Measurements from ENCODE around the gene IZUMO1.

Gene IZUMO1

DNA sequence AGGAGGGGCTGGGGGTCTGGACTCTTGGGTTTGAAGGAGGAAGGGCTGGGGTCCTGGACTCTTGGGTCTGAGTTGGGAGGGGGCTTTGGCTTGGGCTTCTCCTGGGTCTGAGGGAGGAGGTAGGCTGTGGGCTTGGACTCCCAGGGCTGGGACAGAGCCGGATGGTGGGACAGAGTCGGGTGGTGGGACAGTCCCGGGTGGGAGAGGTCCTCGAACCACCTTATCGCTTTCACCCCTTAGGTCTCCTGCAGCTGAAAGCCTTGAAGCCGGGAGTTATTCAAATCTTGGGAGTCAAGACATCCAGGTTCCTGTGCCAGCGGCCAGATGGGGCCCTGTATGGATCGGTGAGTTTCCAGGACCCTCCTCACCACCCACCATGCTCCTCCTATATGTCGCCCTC, 10.0 kb upstream of the IZUMO1 start:
- DNase-seq, result no peak

DNA sequence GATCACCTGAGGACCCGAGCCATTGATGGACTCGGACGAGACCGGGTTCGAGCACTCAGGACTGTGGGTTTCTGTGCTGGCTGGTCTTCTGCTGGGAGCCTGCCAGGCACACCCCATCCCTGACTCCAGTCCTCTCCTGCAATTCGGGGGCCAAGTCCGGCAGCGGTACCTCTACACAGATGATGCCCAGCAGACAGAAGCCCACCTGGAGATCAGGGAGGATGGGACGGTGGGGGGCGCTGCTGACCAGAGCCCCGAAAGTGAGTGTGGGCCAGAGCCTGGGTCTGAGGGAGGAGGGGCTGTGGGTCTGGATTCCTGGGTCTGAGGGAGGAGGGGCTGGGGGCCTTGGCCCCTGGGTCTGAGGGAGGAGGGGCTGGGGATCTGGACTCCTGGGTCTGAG, 9.5 kb upstream of the IZUMO1 start:
- no peak for DNase-seq

DNA sequence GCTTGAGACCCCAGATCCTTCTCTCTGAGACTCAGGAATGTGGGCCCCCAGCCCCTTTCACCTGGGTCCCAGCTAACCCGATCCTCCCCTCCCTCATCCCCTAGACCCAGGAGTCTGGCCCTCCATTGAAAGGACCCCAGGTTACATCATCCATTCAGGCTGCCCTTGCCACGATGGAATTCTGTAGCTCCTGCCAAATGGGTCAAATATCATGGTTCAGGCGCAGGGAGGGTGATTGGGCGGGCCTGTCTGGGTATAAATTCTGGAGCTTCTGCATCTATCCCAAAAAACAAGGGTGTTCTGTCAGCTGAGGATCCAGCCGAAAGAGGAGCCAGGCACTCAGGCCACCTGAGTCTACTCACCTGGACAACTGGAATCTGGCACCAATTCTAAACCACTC, 9.1 kb upstream of the IZUMO1 start:
- no peak for DNase-seq

GRCh38 chr19:48755084-48755641, 8.5 kb upstream of the IZUMO1 start, which contains the start of gene FGF21:
Gene FGF21, plus strand, starts transcription at chr19:48755524. Its CDS starts 713 bp downstream, at chr19:48756237.
- DNase-seq, result no peak

GRCh38 chr19:48752496-48753365, 6.0 kb upstream of the IZUMO1 start, which contains the start of gene FUT1:
Gene FUT1, minus strand, starts transcription at chr19:48752641. Its CDS starts 1,360 bp downstream, at chr19:48751281.
- DNase-seq, result peak in 4 of 5 donors; percentile 18 to 37 (median 34)

DNA sequence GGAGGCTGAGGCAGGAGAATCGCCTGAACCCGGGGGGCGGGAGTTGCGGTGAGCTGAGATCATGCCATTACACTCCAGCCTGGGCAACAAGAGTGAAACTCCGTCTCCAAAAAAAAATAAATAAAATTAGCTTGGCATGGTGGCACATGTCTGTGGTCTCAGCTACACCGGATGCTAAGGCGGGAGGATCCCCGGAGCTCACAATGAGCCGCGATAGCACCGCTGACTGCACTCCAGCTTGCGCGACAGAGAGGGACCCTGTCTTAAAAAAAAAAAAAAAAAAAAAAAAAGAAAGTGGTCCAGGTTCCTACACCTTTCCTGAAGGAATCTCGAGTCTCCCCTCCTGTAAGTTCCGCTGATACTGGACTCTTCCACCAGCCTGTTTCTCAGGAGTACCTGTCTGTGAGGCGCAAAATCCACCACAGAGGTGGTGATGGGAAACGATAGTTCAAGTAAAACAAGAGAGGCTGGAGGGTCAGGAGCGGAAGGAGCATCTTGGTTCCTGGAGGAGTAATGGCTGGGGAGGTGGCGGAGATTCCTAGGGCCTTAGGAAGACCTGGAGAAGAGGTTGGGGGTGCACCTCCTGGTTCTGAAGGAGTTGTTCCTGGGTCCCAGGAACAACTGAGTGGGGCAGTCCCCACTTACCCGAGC, 5.3 kb upstream of the IZUMO1 start:
- no peak for DNase-seq

- no peak for DNase-seq
These were observed 4.2 kb upstream of the IZUMO1 start for GRCh38 chr19:48750771-48751504.

GRCh38 chr19:48750351-48750750, 3.6 kb upstream of the IZUMO1 start:
- no peak for DNase-seq

- no peak for DNase-seq
These were observed 3.0 kb upstream of the IZUMO1 start for GRCh38 chr19:48749571-48750198.

DNA sequence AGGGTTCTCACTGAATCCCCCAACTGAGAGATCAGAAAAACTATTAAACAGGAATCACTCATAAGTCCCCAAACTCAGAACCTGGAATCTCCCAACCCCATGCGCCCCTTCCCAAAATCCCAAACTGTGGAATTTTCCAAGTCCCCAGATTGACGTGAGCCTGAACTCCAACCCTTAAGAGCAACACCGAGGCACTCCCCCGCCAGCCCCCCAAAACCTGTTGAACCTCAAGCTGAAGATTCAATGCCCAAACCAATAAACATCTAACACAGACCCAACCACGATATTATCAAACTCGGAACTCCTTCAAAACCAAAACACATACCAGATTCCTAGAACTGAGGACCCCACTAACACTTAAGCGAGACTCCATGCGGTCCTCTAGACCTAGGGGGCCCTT, 599 bp downstream of the IZUMO1 start:
- no peak for DNase-seq

DNA sequence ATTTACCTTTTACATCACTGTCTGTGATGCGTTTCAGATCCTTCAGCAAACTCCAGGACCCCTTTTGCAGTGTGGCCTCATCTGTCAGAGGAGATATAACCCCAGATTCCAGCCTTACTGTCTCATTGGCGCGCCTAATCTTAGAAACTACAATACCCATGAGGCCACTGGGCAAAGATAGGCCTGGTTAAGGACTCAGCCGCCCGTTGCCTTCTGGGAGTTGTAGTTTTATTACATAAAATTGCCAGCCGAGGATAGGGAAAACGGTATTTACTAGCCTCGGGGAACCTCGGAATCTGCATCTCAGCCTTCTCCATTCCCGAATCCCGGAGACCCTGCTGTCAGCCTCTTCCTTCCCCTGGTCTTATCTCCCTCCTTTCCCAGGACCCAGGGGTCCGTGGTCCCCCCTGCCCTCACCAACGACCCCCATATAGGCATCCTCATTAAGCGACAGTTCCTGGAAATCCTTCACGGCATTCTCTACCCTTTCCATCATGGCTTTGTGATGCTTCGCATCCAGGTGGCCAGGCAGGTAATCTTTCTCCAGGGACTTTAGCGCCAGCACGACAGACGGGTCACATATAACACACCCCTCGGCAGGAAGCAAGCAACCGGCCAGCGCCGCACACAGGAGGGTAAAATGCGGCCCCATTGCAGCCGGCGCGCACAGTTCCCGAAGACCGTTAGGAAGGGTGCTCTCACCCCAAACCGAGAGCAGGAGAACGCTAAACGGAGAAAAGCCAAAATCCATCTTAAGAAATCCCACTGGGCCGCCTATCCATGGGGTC, 1.3 kb downstream of the IZUMO1 start:
- peak in 3 of 5 donors; percentile 35 to 68 (median 54) for DNase-seq

GRCh38 chr19:48742096-48742495, 4.6 kb downstream of the IZUMO1 start:
- DNase-seq, result no peak

DNA sequence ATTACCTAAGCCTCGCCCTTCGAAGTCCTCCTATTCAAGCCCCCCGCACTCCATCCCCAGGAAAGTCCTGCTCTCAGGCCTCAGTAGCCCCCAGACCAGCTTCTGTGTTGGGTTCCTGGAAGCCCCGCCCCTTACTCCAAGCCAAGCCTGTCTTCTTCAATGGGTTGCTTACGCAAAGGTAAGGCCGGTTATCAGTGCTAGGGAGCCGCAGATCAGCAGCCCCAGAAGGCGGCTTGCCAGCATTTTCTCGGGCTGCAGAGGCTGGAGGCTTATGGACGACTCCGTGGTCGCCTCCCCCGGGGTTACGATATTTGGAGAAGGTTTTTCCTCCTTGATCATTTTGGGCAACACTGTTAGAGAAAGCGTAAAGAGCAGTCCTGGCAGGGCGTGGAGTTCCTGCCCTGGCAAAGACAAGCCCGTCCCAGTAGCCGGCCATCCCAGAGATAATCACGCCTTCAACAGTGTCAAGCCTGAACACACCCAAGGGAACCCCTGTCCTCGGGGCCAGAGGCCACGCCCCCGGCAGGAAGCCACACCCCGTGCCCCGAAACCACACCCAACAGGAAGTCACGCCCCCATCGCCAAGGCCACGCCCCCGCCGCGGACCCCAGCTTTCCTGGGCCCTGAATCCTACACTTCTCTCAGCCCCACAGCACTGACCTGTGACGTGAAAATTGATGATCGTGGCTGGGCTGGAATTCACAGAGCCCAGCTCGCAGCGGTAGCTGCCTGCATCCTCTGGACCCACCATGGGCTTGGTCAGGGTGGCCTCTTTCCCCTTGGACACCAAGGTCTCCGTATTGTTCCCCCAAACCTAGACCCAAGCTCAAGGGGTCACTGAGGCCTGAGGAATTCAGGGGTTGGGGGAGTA, 5.3 kb downstream of the IZUMO1 start:
- no peak for DNase-seq

- no peak for DNase-seq
These were observed 6.3 kb downstream of the IZUMO1 start, which contains the start of gene RASIP1 for GRCh38 chr19:48740164-48740972. Gene RASIP1, minus strand, starts transcription at chr19:48740610. Its CDS starts 328 bp downstream, at chr19:48740282.

DNA sequence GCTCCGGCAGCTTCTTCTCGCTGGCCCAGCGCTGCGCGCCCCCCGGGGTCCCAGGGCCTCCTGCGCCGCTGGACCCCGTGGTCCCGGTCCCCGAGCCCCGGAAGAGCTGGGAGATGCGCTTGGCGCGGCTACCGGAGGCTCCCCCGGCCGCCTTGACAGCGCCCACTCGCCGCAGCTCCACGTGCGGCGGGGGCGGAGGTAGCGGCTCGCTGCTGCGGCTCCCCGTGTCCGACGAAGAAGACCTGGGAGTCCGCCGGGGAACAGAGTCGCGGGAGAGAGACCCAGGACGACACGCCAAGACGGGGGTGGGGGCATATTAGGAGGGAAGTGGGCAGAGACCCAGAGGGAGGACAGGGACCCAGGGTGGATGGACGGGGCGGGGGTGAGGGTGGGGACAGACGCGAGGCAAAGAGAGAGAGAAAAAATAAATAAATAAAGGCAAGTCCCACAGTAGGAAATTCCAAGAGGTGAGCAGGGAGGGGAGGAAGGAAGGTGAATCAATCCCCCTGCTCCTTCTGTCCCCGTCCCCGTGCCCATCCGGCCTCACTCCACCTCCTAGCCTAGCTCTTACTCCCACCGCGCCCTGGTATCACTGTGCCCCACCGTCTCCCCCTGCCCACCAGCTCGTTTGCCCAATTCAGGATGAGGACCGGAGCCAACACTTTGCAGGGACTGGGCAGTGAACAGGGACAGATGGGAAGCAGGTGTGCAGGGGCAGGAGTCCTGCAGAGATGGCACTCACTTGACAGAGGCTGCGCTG, 7.1 kb downstream of the IZUMO1 start:
- no peak for DNase-seq

DNA sequence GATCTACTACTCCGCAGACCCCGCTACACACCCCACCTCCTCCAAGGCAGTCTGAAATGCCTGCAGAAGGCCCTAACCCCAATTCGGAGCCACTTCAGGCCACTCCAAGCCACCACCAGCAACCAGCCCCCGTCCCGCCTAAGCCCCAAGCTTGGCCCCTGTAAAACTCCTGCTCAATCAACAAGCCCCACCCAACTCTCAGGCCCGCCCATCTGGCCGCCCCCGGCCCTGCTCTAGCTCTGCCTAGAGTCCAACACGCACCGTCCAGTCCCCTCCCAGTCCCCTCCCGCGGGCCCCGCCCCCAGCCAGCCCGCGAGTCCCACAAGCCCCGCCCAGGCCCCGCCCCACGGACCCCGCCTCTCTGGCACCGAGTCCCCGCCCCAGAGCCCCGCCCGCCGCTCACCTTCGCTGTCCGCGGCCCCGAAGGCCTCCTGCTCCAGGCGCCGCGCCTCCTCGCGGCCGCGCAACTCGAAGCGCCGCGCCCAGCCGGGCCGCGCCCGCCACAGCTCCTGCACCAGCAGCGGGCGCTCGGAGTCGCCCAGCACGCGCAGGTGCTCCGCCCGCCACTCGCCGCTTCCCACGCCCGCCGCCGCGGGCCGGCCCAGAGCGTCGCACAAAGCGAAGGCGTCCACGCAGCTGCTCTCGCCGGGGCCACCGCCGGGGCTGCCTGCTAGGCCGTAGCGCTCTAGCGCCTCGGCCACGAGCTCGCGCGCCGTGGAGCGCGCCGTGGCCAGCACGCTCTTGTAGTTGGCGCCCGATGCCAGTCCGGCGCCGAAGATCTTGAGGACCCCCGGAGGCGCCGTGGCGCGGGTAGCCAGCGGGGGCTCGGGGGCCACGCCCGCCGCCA, 7.9 kb downstream of the IZUMO1 start:
- DNase-seq, result peak; percentile 88 to 92 (median 90)

DNA sequence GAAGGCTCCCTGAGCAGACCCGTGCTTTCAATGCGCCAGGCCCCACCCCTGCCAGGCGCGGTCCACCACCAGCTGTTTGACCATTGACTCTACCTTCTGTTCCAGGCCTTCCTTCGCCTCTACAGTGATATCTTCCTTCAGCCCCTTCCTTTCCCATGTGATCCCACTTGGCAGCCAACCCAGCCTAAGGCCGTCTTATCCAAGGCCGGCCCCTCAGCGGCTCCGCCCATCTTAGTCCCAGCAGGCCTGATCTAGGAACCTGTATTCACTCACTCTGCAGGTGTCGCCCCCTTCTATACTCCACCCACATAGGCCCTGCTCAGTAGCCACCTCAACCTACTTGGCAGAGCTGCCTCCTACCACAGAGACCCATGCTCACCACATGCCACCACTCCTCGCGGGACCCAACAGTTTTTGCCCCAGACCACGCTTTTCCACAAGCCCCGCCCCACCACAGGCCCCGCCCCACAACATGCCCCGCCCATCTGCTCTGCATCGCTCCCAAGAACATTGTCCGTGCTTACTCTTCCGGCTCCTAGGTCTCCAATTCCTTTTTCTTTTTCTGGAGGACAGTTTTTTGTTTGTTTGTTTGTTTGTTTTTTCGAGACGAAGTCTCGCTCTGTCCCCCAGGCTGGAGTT, 9.2 kb downstream of the IZUMO1 start:
- no peak for DNase-seq

All from T-helper 1 cell (primary cell).